CD4-positive, alpha-beta T cell treated with Interleukin-4 for 1 hour (primary cell): ENCODE measurements around the gene ACOT11.
"Not testable (repeated sequence)": the region's sequence is repeated elsewhere in the genome, so short reads cannot be mapped to it uniquely, and the experiment has no call there.

Experiments used
- DNase-seq, 2 donors: peaks; one replicate each; pipeline ENCODE4 v3.0.0-alpha.2; 2020 to 2022

Gene ACOT11

DNA sequence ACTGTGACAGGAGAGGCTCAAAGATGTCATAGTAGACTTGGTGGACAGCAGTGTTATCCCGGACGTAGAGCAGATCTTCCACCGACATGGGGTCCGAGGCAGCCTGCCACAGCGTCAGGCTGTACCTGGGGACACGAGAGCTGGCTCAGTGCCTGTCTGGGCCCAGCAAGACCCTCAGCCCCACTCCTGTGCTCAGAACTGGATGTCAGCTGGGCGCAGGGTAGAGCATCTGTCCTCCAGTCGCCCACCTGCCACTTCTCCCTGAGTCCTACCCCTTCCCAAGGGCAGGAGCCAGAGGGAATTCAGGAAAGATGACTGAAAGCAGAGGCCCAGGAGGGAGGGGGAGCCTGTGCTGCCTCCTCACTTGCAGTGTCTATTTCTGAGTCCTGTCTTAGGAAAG lies 63.6 kb downstream of the ACOT11 start:
- DNase-seq: no peak

DNA sequence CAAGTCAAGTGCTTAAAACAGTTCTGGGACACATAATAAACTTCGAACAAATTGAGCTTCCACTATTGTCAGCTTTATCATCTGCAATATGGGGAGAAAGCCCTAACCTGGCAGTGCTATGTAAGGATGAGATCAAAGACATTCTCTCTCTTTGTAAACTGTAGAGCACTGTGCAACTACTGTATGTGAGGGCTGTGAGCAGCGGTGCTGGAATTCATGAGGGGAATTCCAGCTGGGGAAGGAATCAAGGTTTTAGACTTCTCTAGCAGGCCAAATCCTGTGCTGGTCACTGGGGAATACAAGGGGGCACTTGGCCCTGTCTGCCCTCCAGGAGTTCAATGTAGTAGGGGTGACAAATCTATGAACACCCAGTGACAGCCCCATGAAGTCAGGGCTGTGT lies 66.0 kb downstream of the ACOT11 start:
- no peak for DNase-seq

- no peak for DNase-seq
Observed at GRCh38 chr1:54614563-54614962, 66.5 kb downstream of the ACOT11 start.

GRCh38 chr1:54615531-54616279 lies 67.7 kb downstream of the ACOT11 start:
- DNase-seq: no peak

DNA sequence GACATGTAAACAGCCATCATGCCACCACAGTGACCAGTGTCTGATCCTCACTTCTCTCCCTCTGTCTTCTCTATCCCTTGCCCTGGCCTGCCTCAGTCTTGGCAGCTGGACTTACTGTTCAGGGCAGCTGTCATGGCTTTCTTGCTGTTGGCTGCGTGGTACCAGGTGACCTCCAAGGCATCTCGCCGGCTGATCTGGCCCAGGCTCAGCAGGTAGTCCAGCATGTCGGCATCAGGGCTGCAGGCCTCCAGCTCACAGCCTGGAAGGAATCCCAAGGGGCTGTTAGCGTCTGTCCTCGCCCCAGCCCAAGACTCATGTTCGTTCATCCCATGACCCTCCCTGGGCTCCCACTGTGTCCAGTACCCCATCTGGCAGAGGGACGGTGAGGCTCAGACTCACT lies 71.7 kb downstream of the ACOT11 start:
- no peak for DNase-seq

- DNase-seq: no peak
Observed at GRCh38 chr1:54623216-54624007, 75.4 kb downstream of the ACOT11 start, which contains the start of gene FAM151A. FAM151A (minus strand) TSS chr1:54623525; CDS start chr1:54623395, 130 bp downstream.

- DNase-seq: no peak
Observed at GRCh38 chr1:54624466-54625464, 76.7 kb downstream of the ACOT11 start.

GRCh38 chr1:54627196-54627595 lies 79.2 kb downstream of the ACOT11 start:
- no peak for DNase-seq

GRCh38 chr1:54635804-54636203 lies 87.8 kb downstream of the ACOT11 start:
- not testable (repeated sequence) for DNase-seq

GRCh38 chr1:54636461-54637446 lies 88.7 kb downstream of the ACOT11 start:
- not testable (repeated sequence) for DNase-seq

- DNase-seq: no peak
Observed at GRCh38 chr1:54640361-54640760, 92.3 kb downstream of the ACOT11 start.

DNA sequence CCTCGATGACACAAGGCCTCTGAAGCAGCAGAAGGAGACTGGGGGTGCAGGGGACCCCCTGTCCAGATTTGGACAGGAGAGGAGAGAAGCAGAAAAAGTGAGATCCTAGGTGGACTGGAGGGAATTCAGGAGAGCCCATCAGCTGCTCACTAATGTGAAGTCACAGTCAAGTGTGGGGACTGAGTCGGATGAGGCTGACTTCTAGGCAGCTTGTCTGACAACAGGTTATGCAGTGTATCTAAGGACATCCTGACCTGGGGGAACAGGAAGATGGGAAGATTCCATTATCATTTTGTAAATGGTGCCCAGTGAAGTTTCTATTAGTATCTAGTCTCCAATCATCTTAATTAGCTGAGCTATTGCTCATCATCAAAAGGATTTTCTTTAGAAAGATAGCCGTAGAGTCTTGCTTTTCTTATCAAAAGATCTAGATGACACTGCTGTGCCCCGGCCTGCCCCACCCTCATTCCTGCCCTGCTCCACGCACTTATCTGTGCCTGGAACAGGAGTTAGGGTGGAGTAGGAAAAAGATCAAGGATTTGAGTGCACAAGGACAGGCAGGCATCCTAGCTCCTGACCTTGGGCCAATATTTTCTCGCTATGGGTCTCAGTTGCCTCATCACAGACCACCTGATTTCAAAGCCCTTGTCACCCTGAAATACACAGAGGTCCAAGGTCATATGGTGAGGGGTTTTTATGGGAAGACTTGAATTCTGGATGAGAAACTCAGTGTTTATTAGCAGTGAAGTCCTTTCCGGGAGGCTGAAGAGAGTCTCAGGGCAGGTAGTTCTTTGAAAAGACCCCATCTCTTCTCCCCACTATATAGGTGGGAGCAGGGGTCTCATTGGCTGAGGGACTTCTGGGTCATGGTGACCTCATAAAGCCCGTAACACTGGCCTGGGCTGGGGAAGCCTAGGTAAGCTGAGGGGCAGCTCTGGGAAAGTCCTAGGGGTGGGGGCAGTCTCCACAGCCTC lies 93.1 kb downstream of the ACOT11 start, which contains the start of gene MROH7:
Gene MROH7, plus strand, starts transcription at position 924 of the 974 bp plus-strand sequence. CDS start 11,141 bp downstream, outside the sequence.
- no peak for DNase-seq

DNA sequence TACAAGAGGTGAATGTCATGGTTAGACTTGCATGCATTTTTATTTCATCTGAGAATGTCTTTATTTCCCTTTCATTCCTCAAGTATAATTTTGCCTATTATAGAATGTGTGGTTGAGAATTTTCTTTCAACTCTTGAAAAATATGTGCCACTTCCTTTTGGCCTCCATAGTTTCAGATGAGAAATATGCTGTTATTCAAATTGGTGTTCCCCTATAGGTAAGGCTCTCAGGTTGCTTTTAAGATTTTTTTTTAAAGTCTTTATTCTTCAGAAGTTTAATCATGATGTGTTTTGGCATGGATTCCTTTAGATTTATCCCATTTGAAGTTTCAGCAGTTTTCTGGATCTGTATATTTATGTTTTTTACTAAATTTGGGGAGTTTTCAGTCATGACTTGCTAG lies 95.7 kb downstream of the ACOT11 start:
- DNase-seq: no peak

DNA sequence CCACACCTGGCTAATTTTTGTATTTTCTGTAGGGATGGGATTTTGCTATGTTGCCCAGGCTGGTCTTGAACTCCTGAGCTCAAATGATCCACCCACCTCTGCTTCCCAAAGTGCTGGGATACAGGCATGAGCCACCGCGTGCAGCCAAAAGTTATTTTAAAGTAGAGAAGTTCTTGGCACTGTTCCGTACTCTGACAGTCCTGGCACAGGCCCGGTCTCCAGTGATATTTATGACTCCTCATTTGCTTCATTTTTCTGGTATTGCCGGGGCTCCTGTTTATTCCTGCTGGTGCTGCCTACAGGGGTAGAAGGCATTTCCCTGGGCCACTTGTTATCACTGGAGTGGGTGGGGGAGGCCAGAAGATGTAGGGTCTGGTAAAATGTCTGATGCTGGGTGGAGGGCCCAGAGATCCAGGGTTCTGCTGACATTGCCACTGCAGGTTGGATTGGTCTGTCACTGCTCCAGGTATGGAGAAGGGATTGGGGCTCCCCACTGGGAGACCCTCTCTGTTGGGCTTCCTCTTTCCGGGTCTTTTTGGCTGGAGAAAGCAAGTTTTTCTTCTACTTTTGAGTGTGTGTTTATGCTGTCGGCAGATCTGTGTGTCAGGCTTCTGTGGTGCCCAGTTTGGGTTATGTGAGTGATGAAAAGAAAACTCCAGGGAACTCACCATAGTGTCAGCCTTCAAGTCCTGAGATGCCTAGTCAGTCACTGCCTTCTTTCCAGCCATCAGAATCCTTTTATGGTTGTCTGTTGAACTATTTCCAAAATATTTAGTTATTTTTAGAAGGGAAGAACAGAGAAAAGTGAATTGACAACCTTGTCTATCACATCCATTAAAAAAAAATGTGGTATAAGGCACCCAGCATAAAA lies 98.0 kb downstream of the ACOT11 start:
- no peak for DNase-seq

DNA sequence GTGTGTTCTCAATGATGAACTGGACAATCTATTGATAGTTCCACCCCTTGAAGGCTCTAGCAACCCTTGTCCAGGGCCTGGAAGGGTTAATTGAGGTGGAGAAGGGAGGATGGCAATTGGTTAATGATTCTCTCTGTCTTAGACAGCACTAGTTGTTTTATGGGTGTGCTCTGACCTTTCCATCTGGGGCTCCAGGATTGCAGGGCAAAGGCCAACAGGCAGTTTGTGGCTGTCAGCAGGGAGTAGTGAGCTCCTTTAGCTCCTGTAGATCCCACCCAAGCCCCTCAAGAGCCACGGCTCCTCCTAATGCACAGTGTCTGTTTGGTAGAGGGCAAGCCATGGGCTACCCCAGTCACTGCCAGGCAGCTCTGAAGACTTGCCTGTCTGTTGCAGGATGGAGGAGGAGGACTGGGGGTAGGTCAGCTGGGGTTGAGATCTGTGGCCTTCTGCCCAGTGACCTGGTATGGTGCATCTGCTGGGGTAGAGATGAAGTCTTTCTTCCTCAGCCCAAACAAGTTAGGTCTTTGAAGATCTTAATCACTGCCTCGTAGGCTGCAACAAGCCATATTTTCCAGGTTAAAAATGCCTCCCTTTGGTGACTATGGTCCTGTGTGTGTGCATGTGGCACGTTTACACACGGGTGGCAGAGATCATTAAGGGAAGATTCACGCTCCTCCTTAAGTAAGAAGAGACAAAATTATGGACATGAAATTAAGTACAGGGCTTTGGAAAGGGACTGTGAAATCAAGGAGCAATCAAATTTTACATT lies 101.3 kb downstream of the ACOT11 start:
- DNase-seq: no peak

GRCh38 chr1:54649921-54650320 lies 101.9 kb downstream of the ACOT11 start:
- DNase-seq: no peak

GRCh38 chr1:54650417-54650816 lies 102.4 kb downstream of the ACOT11 start:
- DNase-seq: no peak

- no peak for DNase-seq
Observed at GRCh38 chr1:54651608-54652007, 103.6 kb downstream of the ACOT11 start.
